IMR-90 (cell line): Measurements from ENCODE around the gene MEIS1. TPM values are rescaled to one million over a fixed set of nuclear protein-coding genes. Genes with fewer than 3 reads are reported as not detected.

Experiments used
- ATAC-seq: fragments of 200-7000 bp; cut with Tn5 transposase; 2 replicates; pipeline ENCODE4 v1.9.1; 2020; ENCODE audit warnings: low read depth, mild to moderate bottlenecking, moderate library complexity
- BruUV-seq: library from RNA; stranded (reverse); fragments of 400-500 nt; replicated peaks from 2 replicates; lab custom pipeline; 2021; lab: Mats Ljungman, UMichigan
- CTCF ChIA-PET: fragments of 300-600 bp; formaldehyde crosslinking; extraction: SDS; loops from one replicate; lab custom pipeline; 2021; ENCODE audit warnings: antibody characterized with exemption; lab: Yijun Ruan, JAX
- POLR2A ChIA-PET: fragments of 300-600 bp; sonication (Branson Sonifier 250); formaldehyde crosslinking; loops from one replicate; lab custom pipeline; 2022; ENCODE audit warnings: antibody characterized with exemption; ENCODE audit not compliant: unreplicated experiment; lab: Charles Lee
- DNase-seq: peaks from one replicate; pipeline ENCODE4 v3.0.0; 2013
- H2AFZ ChIP-seq: replicated peaks from 2 replicates; pipeline ENCODE3; 2013; ENCODE audit warnings: low read length, mild to moderate bottlenecking; ENCODE audit not compliant: poor library complexity
- H2AK5ac ChIP-seq: 2 replicates; pipeline ENCODE4 v1.6.1; 2013; ENCODE audit warnings: low read depth, low read length, inconsistent platforms
- H2AK9ac ChIP-seq: replicated peaks from 2 replicates; pipeline ENCODE3; 2013; ENCODE audit warnings: mild to moderate bottlenecking, low read depth, low read length, moderate library complexity; ENCODE audit not compliant: poor library complexity
- H2BK120ac ChIP-seq: 2 replicates; pipeline ENCODE4 v1.6.1; 2013; ENCODE audit warnings: low read depth, low read length, inconsistent platforms
- H2BK15ac ChIP-seq: 3 replicates; pipeline ENCODE4 v1.6.1; 2013; ENCODE audit warnings: low read depth, low read length, inconsistent platforms
- H2BK20ac ChIP-seq: 2 replicates; pipeline ENCODE4 v1.6.1; 2013; ENCODE audit warnings: low read depth, mild to moderate bottlenecking, inconsistent platforms, low read length, moderate library complexity
- H2BK5ac ChIP-seq: 2 replicates; pipeline ENCODE4 v1.6.1; 2013; ENCODE audit warnings: mild to moderate bottlenecking, low read depth, low read length, inconsistent platforms; ENCODE audit not compliant: poor library complexity, severe bottlenecking
- H3K14ac ChIP-seq: replicated peaks from 2 replicates; pipeline ENCODE4 v1.6.1; 2013; ENCODE audit warnings: low read depth, low read length, inconsistent platforms
- H3K18ac ChIP-seq: 2 replicates; pipeline ENCODE4 v1.6.1; 2013; ENCODE audit warnings: low read depth, low read length, control low read depth
- H3K23ac ChIP-seq: 2 replicates; pipeline ENCODE4 v1.6.1; 2013; ENCODE audit warnings: low read depth, low read length, inconsistent platforms
- H3K27ac ChIP-seq: 2 replicates; pipeline ENCODE4 v1.5.1; 2013; ENCODE audit warnings: mild to moderate bottlenecking, control low read depth, low read length; ENCODE audit not compliant: insufficient read depth
- H3K27me3 ChIP-seq: 2 replicates; pipeline ENCODE4 v1.6.1; 2013; ENCODE audit warnings: low read length; ENCODE audit not compliant: control insufficient read depth, insufficient read depth
- H3K36me3 ChIP-seq: 2 replicates; pipeline ENCODE4 v1.6.1; 2013; ENCODE audit warnings: low read length, mixed read lengths; ENCODE audit not compliant: control insufficient read depth, insufficient read depth
- H3K4ac ChIP-seq: 2 replicates; pipeline ENCODE4 v1.6.1; 2013; ENCODE audit warnings: low read depth, low read length, inconsistent platforms
- H3K4me1 ChIP-seq: 2 replicates; pipeline ENCODE4 v1.6.1; 2013; ENCODE audit warnings: low read length, mixed read lengths; ENCODE audit not compliant: control insufficient read depth, insufficient read depth
- H3K4me2 ChIP-seq: 2 replicates; pipeline ENCODE4 v1.6.1; 2013; ENCODE audit warnings: low read depth, mild to moderate bottlenecking, control low read depth, low read length, moderate library complexity
- H3K4me3 ChIP-seq: 2 replicates; pipeline ENCODE4 v1.5.1; 2013; ENCODE audit warnings: low read depth, mild to moderate bottlenecking, control low read depth, low read length, moderate library complexity; ENCODE audit not compliant: insufficient read depth
- H3K56ac ChIP-seq: 2 replicates; pipeline ENCODE4 v1.6.1; 2013; ENCODE audit warnings: low read length, inconsistent platforms; ENCODE audit not compliant: insufficient read depth; ENCODE audit errors: extremely low read depth
- H3K79me1 ChIP-seq, 2 experiments: 2 replicates each; pipeline ENCODE4 v1.6.1; 2013; ENCODE audit warnings: low read length in 2 of 2, inconsistent platforms in 1 of 2, low read depth in 1 of 2
- H3K9ac ChIP-seq: 2 replicates; pipeline ENCODE4 v1.6.1; 2013; ENCODE audit warnings: low read depth, low read length, control low read depth
- H3K9me1 ChIP-seq: 2 replicates; pipeline ENCODE4 v1.6.1; 2013; ENCODE audit warnings: low read length, inconsistent platforms; ENCODE audit not compliant: insufficient read depth
- H3K9me3 ChIP-seq: 2 replicates; pipeline ENCODE4 v1.6.1; 2013; ENCODE audit warnings: low read length; ENCODE audit not compliant: control insufficient read depth, insufficient read depth
- H4K20me1 ChIP-seq: 2 replicates; pipeline ENCODE4 v1.6.1; 2013; ENCODE audit warnings: low read length, inconsistent platforms; ENCODE audit not compliant: insufficient read depth
- H4K5ac ChIP-seq: 2 replicates; pipeline ENCODE4 v1.6.1; 2013; ENCODE audit warnings: mild to moderate bottlenecking, low read depth, low read length, control low read depth
- H4K8ac ChIP-seq, 2 experiments: 2 replicates each; pipeline ENCODE4 v1.6.1; 2013; ENCODE audit warnings: low read depth in 2 of 2, low read length in 2 of 2, control low read depth in 1 of 2, inconsistent platforms in 1 of 2
- H4K91ac ChIP-seq: 2 replicates; pipeline ENCODE4 v1.6.1; 2013; ENCODE audit warnings: low read depth, low read length, inconsistent platforms; ENCODE audit not compliant: insufficient read depth
- BHLHE40 ChIP-seq: fragments of 150-350 bp; IDR thresholded peaks from 2 replicates; pipeline ENCODE4 v1.6.1; 2016; ENCODE audit warnings: mild to moderate bottlenecking, low read depth, low read length
- MAZ ChIP-seq: IDR thresholded peaks from 2 replicates; pipeline ENCODE4 v1.6.1; 2012; ENCODE audit warnings: low read depth, mild to moderate bottlenecking, low read length, improper control_type of control experiment, moderate library complexity, borderline replicate concordance
- MXI1 ChIP-seq: IDR thresholded peaks from 2 replicates; pipeline ENCODE4 v1.6.1; 2012; ENCODE audit warnings: low read depth, mild to moderate bottlenecking, low read length, moderate library complexity, borderline replicate concordance
- NFE2L2 ChIP-seq: fragments of 150-350 bp; IDR thresholded peaks from 2 replicates; pipeline ENCODE4 v1.6.1; 2016; ENCODE audit warnings: low read depth, mild to moderate bottlenecking, low read length
- POLR2A ChIP-seq: IDR thresholded peaks from 2 replicates; pipeline ENCODE4 v1.6.1; 2012; ENCODE audit warnings: mild to moderate bottlenecking, low read depth, low read length
- WGBS, 2 experiments: methylation state at CpG; one replicate each; pipeline versions ENCODE4 v1.1.5 to v1.1.7; 2013; ENCODE audit warnings: missing lambda C conversion rate in 2 of 2; ENCODE audit not compliant: insufficient read length in 1 of 2; ENCODE audit errors: extremely low coverage in 2 of 2; 5-methylcytosine and 5-hydroxymethylcytosine counted together
- dilution Hi-C: fragments of 300-500 bp; cut with HindIII; formaldehyde crosslinking; loops from one replicate; pipeline ENCODE4 v1.14.3; 2018; ENCODE audit warnings: low sequenced_read_pairs; ENCODE audit not compliant: unreplicated experiment
- in situ Hi-C: fragments of 300-500 bp; cut with MboI; formaldehyde crosslinking; loops from 3 replicates; pipeline ENCODE4 v1.14.3; 2019; ENCODE audit warnings: low sequenced_read_pairs, inconsistent platforms, mixed read lengths
- intact Hi-C: fragments of 100-400 bp; cut with micrococcal nuclease; formaldehyde crosslinking; loops from 2 replicates; pipeline ENCODE4 v1.10.0; 2022
- polyA plus RNA-seq, 3 experiments: library from polyadenylated mRNA; depleted of rRNA; stranded (reverse); fragments of >200 nt; gene quantifications; 2 replicates each; pipeline ENCODE4 v1.2.3, GENCODE V29; 2012; ENCODE audit warnings: low replicate concordance in 1 of 3
- total RNA-seq: library from RNA; depleted of rRNA; stranded (reverse); fragments of >200 nt; gene quantifications from 2 replicates; pipeline ENCODE4 v1.2.3, GENCODE V29; 2012
- TF ChIP-seq, protein P1 (sequence below): conservative IDR thresholded peaks from 2 replicates; pipeline ENCODE4 v1.5.1; 2012; ENCODE audit warnings: mild to moderate bottlenecking, low read depth, low read length, improper control_type of control experiment

MEIS1 gene
- total and polyA plus RNA-seq, 2 of the 4 experiments (the other 2 are of a cell fraction): 54.4 to 157 TPM

- Histone ChIP-seq H3K27me3 (no peaks in the 10 kb centered on the region), H2AK9ac (peak overlapping the region; percentile 77), H2AK5ac (peak overlapping the region; percentile 65), H3K4me2 (peak overlapping the region; percentile 100), H4K5ac (peak overlapping the region; percentile 84), H2BK5ac (peak overlapping the region; percentile 98), H4K91ac (peak overlapping the region; percentile 91), H3K14ac (peak overlapping the region; percentile 79), H3K18ac (peak overlapping the region; percentile 95), H2BK120ac (peak overlapping the region; percentile 88), H2BK20ac (peak overlapping the region; percentile 27), H3K4ac (peak overlapping the region; percentile 96), H3K23ac (peak overlapping the region; percentile 93), H4K20me1 (peaks cover 6% of the 10 kb centered on the region; the same call in 1 of the 2 replicates), H3K56ac (peak overlapping the region; percentile 95), H3K79me1 (no peaks in the 10 kb centered on the region), H3K4me1 (peaks cover 4% of the 10 kb centered on the region; the same call in 1 of the 2 replicates), H3K4me3 (peak overlapping the region; percentile 57), H2AFZ (peak overlapping the region; percentile 1), H3K9me3 (no peaks in the 10 kb centered on the region), H3K36me3 (peaks cover 67% of the 10 kb centered on the region), H3K9me1 (no peaks in the 10 kb centered on the region), H2BK15ac (peak overlapping the region; percentile 55; the same call in 1 of the 3 replicates), H3K27ac (peak overlapping the region; percentile 97), H3K9ac (peak overlapping the region; percentile 100), H4K8ac (peak overlapping the region; percentile 67 to 93)
- in situ Hi-C loops (loop anchor here (25.0 kb wide), 1 partner anchor 1593 kb away; no protein-coding TSS in a partner anchor), intact Hi-C loops (loop anchor here (2.0 kb wide), 1 partner anchor 131 kb away; no protein-coding TSS in a partner anchor), dilution Hi-C loops (loop anchor here (25.0 kb wide), 1 partner anchor 768 kb away; no protein-coding TSS in a partner anchor)
- no TSS peak for BruUV-seq
- CTCF ChIA-PET: interaction anchor here (0.6 to 1.9 kb wide), 5 partner anchors 10 to 975 kb away, joined by 3 to 5 read pairs (median 3); no protein-coding TSS in a partner anchor
- TF ChIP-seq BHLHE40 (peak; percentile 87), MAZ (no peak), MXI1 (no peak; the same call in 1 of the 2 replicates), NFE2L2 (no peak), POLR2A (peak; percentile 49; the same call in 1 of the 2 replicates)
- TF ChIP-seq, protein P1, sequence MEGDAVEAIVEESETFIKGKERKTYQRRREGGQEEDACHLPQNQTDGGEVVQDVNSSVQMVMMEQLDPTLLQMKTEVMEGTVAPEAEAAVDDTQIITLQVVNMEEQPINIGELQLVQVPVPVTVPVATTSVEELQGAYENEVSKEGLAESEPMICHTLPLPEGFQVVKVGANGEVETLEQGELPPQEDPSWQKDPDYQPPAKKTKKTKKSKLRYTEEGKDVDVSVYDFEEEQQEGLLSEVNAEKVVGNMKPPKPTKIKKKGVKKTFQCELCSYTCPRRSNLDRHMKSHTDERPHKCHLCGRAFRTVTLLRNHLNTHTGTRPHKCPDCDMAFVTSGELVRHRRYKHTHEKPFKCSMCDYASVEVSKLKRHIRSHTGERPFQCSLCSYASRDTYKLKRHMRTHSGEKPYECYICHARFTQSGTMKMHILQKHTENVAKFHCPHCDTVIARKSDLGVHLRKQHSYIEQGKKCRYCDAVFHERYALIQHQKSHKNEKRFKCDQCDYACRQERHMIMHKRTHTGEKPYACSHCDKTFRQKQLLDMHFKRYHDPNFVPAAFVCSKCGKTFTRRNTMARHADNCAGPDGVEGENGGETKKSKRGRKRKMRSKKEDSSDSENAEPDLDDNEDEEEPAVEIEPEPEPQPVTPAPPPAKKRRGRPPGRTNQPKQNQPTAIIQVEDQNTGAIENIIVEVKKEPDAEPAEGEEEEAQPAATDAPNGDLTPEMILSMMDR: no peak
- POLR2A ChIA-PET: interaction anchor here (0.6 to 4.3 kb wide), 5 partner anchors 10 to 1002 kb away, joined by 3 to 21 read pairs (median 4); no protein-coding TSS in a partner anchor
- DNase-seq: peak; percentile 74
- WGBS, 2 experiments: 0% methylated on average over 12 of the region's 33 CpGs; no CpG with 5 or more reads in 1 of the 2 experiments
- peak; percentile 27 for ATAC-seq
These were observed 9.3 kb downstream of the MEIS1 start for GRCh38 chr2:66443979-66444861.
